NCI-H510A (cell line): ENCODE results near the gene LDAH.

ENCODE experiments used
- DNase-seq: peaks from one replicate; lab custom pipeline; 2025; lab: John Stamatoyannopoulos, UW

Gene LDAH

GRCh38 chr2:20637147-20637546, 185.8 kb downstream of the LDAH start:
- DNase-seq, result no peak

- peak; percentile 75 for DNase-seq
Observed at GRCh38 chr2:20635675-20636584, 187.0 kb downstream of the LDAH start.

GRCh38 chr2:20635113-20635510, 187.8 kb downstream of the LDAH start:
- peak; percentile 24 for DNase-seq

- no peak for DNase-seq
Observed at GRCh38 chr2:20634507-20635112, 188.3 kb downstream of the LDAH start.
